CD4-positive, alpha-beta memory T cell (primary cell): ENCODE data around the gene WDR88. TPM values are rescaled to one million over a fixed set of nuclear protein-coding genes. Genes with fewer than 3 reads are reported as not detected.

Experiments
- CTCF ChIA-PET: fragments of 350-600 bp; sonication (Branson Sonifier 250); formaldehyde crosslinking; loops from one replicate; lab custom pipeline; 2021; ENCODE audit warnings: inconsistent platforms; ENCODE audit not compliant: partially characterized antibody; lab: Charles Lee
- POLR2A ChIA-PET: fragments of 350-600 bp; sonication (Branson Sonifier 250); formaldehyde crosslinking; loops from one replicate; lab custom pipeline; 2021; ENCODE audit not compliant: partially characterized antibody; lab: Charles Lee
- DNase-seq, 5 donors: peaks; one replicate each; pipeline versions ENCODE4 v3.0.0 to v3.0.0-alpha.2; 2020 to 2022; ENCODE audit warnings: mixed read lengths in 1 of 5
- H3K27ac ChIP-seq: one replicate; pipeline ENCODE4 v1.7.0; 2013; ENCODE audit warnings: low read depth, low read length
- H3K27me3 ChIP-seq: 2 replicates; pipeline ENCODE4 v1.7.0; 2013; ENCODE audit warnings: mild to moderate bottlenecking, low read length, moderate library complexity; ENCODE audit not compliant: insufficient read depth
- H3K36me3 ChIP-seq: 2 replicates; pipeline ENCODE4 v1.7.0; 2013; ENCODE audit warnings: mild to moderate bottlenecking, low read length, moderate library complexity; ENCODE audit not compliant: insufficient read depth
- H3K4me1 ChIP-seq: 2 replicates; pipeline ENCODE4 v1.7.0; 2013; ENCODE audit warnings: mild to moderate bottlenecking, low read length, moderate library complexity; ENCODE audit not compliant: insufficient read depth
- H3K4me3 ChIP-seq, 2 donors: one replicate each; pipeline ENCODE4 v1.7.0; 2013; ENCODE audit warnings: low read length in 2 of 2, mild to moderate bottlenecking in 1 of 2
- H3K9me3 ChIP-seq, 2 donors: one replicate each; pipeline ENCODE4 v1.7.0; 2013; ENCODE audit warnings: low read length in 2 of 2, control low read depth in 1 of 2; ENCODE audit not compliant: control insufficient read depth in 1 of 2
- H3K27ac Mint-ChIP-seq, 7 donors: one replicate each; pipeline ENCODE4 v1.8.0; 2020 to 2021; ENCODE audit warnings: mixed read lengths in 7 of 7, mild to moderate bottlenecking in 6 of 7, inconsistent platforms in 3 of 7, moderate library complexity in 3 of 7
- H3K27me3 Mint-ChIP-seq, 2 donors: one replicate each; pipeline ENCODE4 v1.8.0; 2020 to 2021; ENCODE audit warnings: mixed read lengths in 2 of 2
- H3K36me3 Mint-ChIP-seq, 2 donors: one replicate each; pipeline ENCODE4 v1.8.0; 2020 to 2021; ENCODE audit warnings: mixed read lengths in 2 of 2, inconsistent platforms in 1 of 2, mild to moderate bottlenecking in 1 of 2
- H3K4me1 Mint-ChIP-seq, 4 donors: one replicate each; pipeline ENCODE4 v1.8.0; 2020 to 2021; ENCODE audit warnings: mixed read lengths in 4 of 4, mild to moderate bottlenecking in 1 of 4
- H3K4me3 Mint-ChIP-seq, 8 donors: one replicate each; pipeline ENCODE4 v1.8.0; 2020 to 2021; ENCODE audit warnings: mixed read lengths in 8 of 8, mild to moderate bottlenecking in 7 of 8, moderate library complexity in 6 of 8, inconsistent platforms in 3 of 8
- H3K9me3 Mint-ChIP-seq, 8 donors: one replicate each; pipeline ENCODE4 v1.8.0; 2020 to 2021; ENCODE audit warnings: mixed read lengths in 8 of 8, mild to moderate bottlenecking in 5 of 8, inconsistent platforms in 3 of 8, moderate library complexity in 1 of 8
- intact Hi-C: fragments of 100-400 bp; cut with micrococcal nuclease; formaldehyde crosslinking; loops from one replicate; pipeline ENCODE4 v1.15.1; 2023
- polyA plus RNA-seq, 2 donors: library from polyadenylated mRNA; unstranded; fragments of 300-500 nt; fragmentation: Illumina TruSeq; gene quantifications; one replicate each; pipeline ENCODE4 v1.2.3, GENCODE V29; 2021
- total RNA-seq, 2 experiments: library from RNA; stranded (reverse); gene quantifications; one replicate each; pipeline ENCODE4 v1.2.3, GENCODE V29; 2021

The WDR88 gene
- under 1 TPM; 0.58 TPM for total RNA-seq
- under 1 TPM; 0.11 to 0.28 TPM for polyA plus RNA-seq

DNA sequence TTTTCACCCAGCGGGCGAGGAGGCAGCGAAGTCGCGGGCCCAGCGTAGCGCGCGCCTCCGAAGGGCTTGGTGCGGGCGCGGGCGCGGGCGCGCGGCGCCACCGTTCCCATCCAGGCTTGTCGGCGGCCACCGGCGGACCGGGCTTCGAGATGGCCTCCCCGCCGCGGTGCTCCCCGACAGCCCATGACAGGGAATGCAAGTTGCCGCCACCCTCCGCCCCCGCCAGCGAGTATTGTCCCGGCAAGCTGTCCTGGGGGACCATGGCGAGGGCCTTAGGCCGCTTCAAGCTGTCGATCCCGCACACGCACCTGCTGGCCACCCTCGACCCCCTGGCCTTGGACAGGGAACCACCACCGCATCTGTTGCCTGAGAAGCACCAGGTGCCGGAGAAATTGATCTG lies at the start of gene WDR88:
Gene WDR88 (plus strand): TSS at position 94 of the 400 bp plus-strand sequence. CDS start 56 bp downstream, at position 150.
- Histone ChIP-seq H3K27ac (no peak within 1 kb of the TSS), H3K4me3 (no peak within 1 kb of the TSS), H3K4me1 (no peaks in the 10 kb centered on the region), H3K36me3 (peaks cover 15% of the 10 kb centered on the region), H3K9me3 (no peaks in the 10 kb centered on the region), H3K27me3 (no peaks in the 10 kb centered on the region)
- POLR2A ChIA-PET, result no interaction called here
- Mint-ChIP-seq H3K4me3 (peak within 1 kb of the TSS in 1 of 8 donors; percentile 43), H3K9me3 (no peaks in the 10 kb centered on the region), H3K36me3 (peaks cover 25 to 27% of the 10 kb centered on the region in 2 donors), H3K4me1 (peaks cover 0 to 9% (median 3%) of the 10 kb centered on the region in 4 donors), H3K27me3 (no peaks in the 10 kb centered on the region), H3K27ac (peak within 1 kb of the TSS in 2 of 7 donors; percentile 40 to 59)
- no peak for DNase-seq
- intact Hi-C loops, result no loop called here
- CTCF ChIA-PET, result no interaction called here

DNA sequence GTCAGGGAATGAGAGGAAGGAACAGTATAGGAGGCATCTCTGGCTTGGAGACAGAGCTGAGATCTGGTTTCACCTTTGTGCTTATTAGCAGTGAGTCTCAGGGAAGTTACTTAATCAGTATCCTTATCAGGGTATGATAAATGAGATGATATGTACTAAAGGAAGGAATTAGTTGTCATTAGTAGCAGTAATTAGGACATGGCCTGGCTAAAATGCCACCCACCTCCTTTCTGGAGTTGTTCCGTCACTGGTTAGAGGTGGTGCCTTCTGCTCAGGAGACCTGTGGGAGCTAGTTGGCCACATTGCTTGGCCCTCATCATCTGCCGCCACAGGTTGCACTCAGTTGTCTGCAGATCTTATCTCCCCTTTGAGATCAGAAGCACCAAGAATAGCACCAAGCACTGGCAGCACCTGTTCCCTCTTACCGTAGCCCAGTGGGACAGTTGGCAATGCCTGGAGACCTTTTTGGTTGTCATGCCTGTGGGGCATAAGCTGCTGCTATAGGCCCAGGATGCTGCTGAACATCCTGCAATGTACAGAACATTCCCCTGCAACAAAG lies 46.3 kb upstream of the WDR88 start:
- intact Hi-C loops, result no loop called here
- Histone ChIP-seq H3K9me3 (no peaks in the 10 kb centered on the region), H3K4me1 (peaks cover 19% of the 10 kb centered on the region), H3K27ac (no peak overlapping the region), H3K27me3 (no peaks in the 10 kb centered on the region), H3K4me3 (no peak overlapping the region), H3K36me3 (peaks cover 12% of the 10 kb centered on the region)
- Mint-ChIP-seq H3K4me1 (peaks cover 17 to 29% (median 22%) of the 10 kb centered on the region in 4 donors), H3K27me3 (no peaks in the 10 kb centered on the region), H3K9me3 (peaks cover 0 to 4% (median 0%) of the 10 kb centered on the region in 8 donors), H3K27ac (peak overlapping the region in 2 of 7 donors; percentile 19 to 29), H3K36me3 (peaks cover 14 to 30% of the 10 kb centered on the region in 2 donors), H3K4me3 (no peak overlapping the region)
- DNase-seq, result no peak
- ChIA-PET CTCF (no interaction called here), POLR2A (interaction anchor here (0.5 kb wide), 1 partner anchor 377 kb away, joined by 3 read pairs; no protein-coding TSS in a partner anchor)

DNA sequence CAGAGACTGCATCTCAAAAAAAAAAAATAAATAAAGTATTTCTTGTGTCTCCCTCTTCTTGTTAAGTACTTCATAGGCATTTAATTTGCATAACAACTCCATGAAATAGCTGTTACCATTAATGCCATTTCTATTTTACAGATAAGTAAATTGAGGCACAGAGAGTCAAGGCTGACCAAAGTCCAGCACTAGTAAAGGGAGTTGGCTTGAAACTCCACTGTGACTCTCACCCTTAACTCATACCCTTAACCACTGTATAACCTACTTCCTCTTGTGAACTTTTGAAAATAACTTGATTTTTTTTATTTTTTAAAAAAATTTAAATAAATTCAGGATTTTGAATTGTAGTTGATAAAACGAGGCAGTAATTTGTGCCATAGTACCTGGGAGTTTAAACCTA lies 45.0 kb upstream of the WDR88 start:
- Histone ChIP-seq H3K27ac (no peak overlapping the region), H3K4me3 (no peak overlapping the region), H3K36me3 (peaks cover 12% of the 10 kb centered on the region), H3K4me1 (peaks cover 13% of the 10 kb centered on the region), H3K9me3 (no peaks in the 10 kb centered on the region), H3K27me3 (no peaks in the 10 kb centered on the region)
- Mint-ChIP-seq H3K36me3 (peaks cover 18 to 30% of the 10 kb centered on the region in 2 donors), H3K4me3 (no peak overlapping the region), H3K27me3 (no peaks in the 10 kb centered on the region), H3K27ac (no peak overlapping the region), H3K4me1 (peaks cover 4 to 16% (median 12%) of the 10 kb centered on the region in 4 donors), H3K9me3 (peaks cover 0 to 2% (median 0%) of the 10 kb centered on the region in 8 donors)
- ChIA-PET POLR2A (no interaction called here), CTCF (interaction anchor here (0.7 kb wide), 1 partner anchor 17 kb away, joined by 3 read pairs; no protein-coding TSS in a partner anchor)
- no peak for DNase-seq
- intact Hi-C loops, result no loop called here

DNA sequence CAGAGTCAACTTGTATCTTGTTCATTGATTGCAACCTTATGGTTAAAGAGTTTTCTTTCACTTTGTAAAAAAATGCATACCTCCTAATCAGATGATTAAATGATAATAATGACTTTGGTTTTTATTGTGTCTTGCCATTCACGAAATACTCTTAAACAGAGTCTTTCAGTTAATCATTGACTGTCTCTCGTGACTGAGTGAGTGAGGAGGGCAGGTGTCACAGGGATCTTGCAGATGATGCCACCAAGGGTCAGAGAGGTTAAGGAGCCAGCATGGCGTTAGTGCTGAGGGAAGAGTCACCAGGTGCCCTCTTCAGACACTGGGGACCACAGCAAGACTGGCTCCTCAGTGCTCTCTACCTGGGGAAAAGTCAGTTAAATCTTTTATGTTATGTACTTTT lies 42.9 kb upstream of the WDR88 start:
- Histone ChIP-seq H3K27me3 (no peaks in the 10 kb centered on the region), H3K36me3 (peaks cover 19% of the 10 kb centered on the region), H3K9me3 (no peaks in the 10 kb centered on the region), H3K4me1 (peaks cover 4% of the 10 kb centered on the region), H3K4me3 (no peak overlapping the region), H3K27ac (no peak overlapping the region)
- no peak overlapping the region for H3K4me3 Mint-ChIP-seq
- H3K4me1 Mint-ChIP-seq, result peaks cover 3 to 11% (median 9%) of the 10 kb centered on the region in 4 donors
- no peak overlapping the region for H3K27ac Mint-ChIP-seq
- peaks cover 0 to 2% (median 0%) of the 10 kb centered on the region in 8 donors for H3K9me3 Mint-ChIP-seq
- intact Hi-C loops, result no loop called here
- ChIA-PET CTCF (no interaction called here), POLR2A (no interaction called here)
- no peak for DNase-seq
- H3K27me3 Mint-ChIP-seq, result no peaks in the 10 kb centered on the region
- H3K36me3 Mint-ChIP-seq, result peaks cover 27 to 42% of the 10 kb centered on the region in 2 donors

DNA sequence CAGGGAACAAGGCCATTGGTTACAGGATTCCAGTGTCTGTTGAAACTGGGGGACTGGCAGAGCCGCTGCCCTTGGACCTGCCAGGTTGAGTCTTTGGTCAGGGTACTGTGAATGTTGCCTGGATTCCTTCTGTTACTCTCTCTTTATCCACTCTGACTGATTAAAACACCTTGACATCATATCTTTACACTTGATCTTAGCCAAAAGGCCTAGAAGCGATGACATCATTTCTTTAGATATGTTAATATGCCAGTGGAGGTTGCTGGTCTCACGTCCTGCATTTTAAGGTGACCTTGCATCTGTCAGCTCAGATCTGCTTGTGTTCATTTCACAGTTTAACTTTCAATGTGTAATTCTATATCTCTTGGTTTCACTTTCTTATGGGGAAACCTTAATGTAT lies 41.7 kb upstream of the WDR88 start:
- peaks cover 31 to 49% of the 10 kb centered on the region in 2 donors for H3K36me3 Mint-ChIP-seq
- DNase-seq, result no peak
- Histone ChIP-seq H3K27me3 (no peaks in the 10 kb centered on the region), H3K4me3 (no peak overlapping the region), H3K36me3 (peaks cover 31% of the 10 kb centered on the region), H3K9me3 (no peaks in the 10 kb centered on the region), H3K27ac (no peak overlapping the region), H3K4me1 (peaks cover 4% of the 10 kb centered on the region)
- ChIA-PET POLR2A (no interaction called here), CTCF (no interaction called here)
- H3K27me3 Mint-ChIP-seq, result no peaks in the 10 kb centered on the region
- intact Hi-C loops, result no loop called here
- H3K4me3 Mint-ChIP-seq, result no peak overlapping the region
- H3K27ac Mint-ChIP-seq, result no peak overlapping the region
- H3K4me1 Mint-ChIP-seq, result peaks cover 3 to 9% (median 4%) of the 10 kb centered on the region in 4 donors
- H3K9me3 Mint-ChIP-seq, result peaks cover 0 to 2% (median 0%) of the 10 kb centered on the region in 8 donors

DNA sequence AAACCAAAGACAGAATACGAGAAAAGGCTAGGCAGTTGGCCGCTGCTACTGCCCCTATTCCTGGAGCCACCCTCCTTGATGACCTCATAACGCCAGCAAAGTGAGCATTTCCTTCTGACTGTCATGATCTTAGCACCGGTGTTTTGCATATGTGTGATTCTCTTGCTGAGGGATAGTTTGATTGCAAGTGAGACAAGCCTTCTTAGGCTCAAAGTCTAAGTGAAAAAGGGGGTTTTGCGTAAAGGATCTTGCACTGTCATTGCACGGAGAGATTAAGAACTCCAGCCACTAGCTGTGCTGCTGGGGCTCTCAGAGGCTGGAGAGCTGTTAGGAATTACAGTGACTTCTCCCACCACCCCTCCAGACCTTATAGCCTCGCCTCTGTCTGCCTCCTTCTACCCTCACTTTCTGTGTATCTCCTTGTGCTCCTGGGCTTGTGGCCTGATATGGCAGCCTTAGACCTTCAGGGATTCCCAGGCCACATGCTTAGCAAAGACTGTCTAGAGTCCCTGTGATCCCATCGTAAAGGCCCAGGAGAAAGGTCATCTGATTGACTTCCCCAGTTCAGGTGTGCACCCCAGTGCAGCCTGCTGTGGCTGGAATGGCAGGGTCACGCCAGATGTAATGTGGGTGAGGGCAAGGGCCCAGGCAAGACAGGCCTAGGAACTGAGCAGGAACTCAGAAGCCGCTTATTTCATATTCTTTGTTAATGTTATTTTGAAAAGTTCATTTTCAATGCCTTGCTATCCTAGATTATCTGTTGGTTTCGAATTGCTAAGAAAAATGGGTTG lies 38.3 kb upstream of the WDR88 start:
- Histone ChIP-seq H3K27ac (no peak overlapping the region), H3K27me3 (no peaks in the 10 kb centered on the region), H3K9me3 (no peaks in the 10 kb centered on the region), H3K4me1 (no peaks in the 10 kb centered on the region), H3K36me3 (peaks cover 56% of the 10 kb centered on the region), H3K4me3 (no peak overlapping the region)
- no peak overlapping the region for H3K4me3 Mint-ChIP-seq
- H3K36me3 Mint-ChIP-seq, result peaks cover 58 to 76% of the 10 kb centered on the region in 2 donors
- intact Hi-C loops, result no loop called here
- H3K27ac Mint-ChIP-seq, result peak overlapping the region in 1 of 7 donors; percentile 22
- ChIA-PET POLR2A (no interaction called here), CTCF (no interaction called here)
- no peaks in the 10 kb centered on the region for H3K9me3 Mint-ChIP-seq
- H3K27me3 Mint-ChIP-seq, result no peaks in the 10 kb centered on the region
- H3K4me1 Mint-ChIP-seq, result peaks cover 3 to 7% (median 5%) of the 10 kb centered on the region in 4 donors
- DNase-seq, result no peak

GRCh38 chr19:33094436-33095067 lies 37.4 kb upstream of the WDR88 start:
- ChIA-PET POLR2A (no interaction called here), CTCF (interaction anchor here (0.7 kb wide), 1 partner anchor 29 kb away, joined by 4 read pairs; no protein-coding TSS in a partner anchor)
- DNase-seq, result no peak
- H3K27me3 ChIP-seq, result no peaks in the 10 kb centered on the region
- H3K27ac ChIP-seq, result no peak overlapping the region
- H3K4me3 ChIP-seq, result no peak overlapping the region
- Mint-ChIP-seq H3K9me3 (no peaks in the 10 kb centered on the region), H3K4me3 (no peak overlapping the region), H3K27ac (no peak overlapping the region), H3K27me3 (no peaks in the 10 kb centered on the region), H3K4me1 (peaks cover 0 to 3% (median 3%) of the 10 kb centered on the region in 4 donors), H3K36me3 (peaks cover 56 to 74% of the 10 kb centered on the region in 2 donors)
- no peaks in the 10 kb centered on the region for H3K4me1 ChIP-seq
- intact Hi-C loops, result no loop called here
- peaks cover 51% of the 10 kb centered on the region for H3K36me3 ChIP-seq
- H3K9me3 ChIP-seq, result no peaks in the 10 kb centered on the region
